Ammon's horn (tissue), 1 donor: Measurements from ENCODE around the gene LONRF3.
"Not testable (repeated sequence)": the region's sequence is repeated elsewhere in the genome, so short reads cannot be mapped to it uniquely, and the experiment has no call there.

Experiments
- DNase-seq: peaks from one replicate; pipeline ENCODE4 v3.0.0-alpha.2; 2016; ENCODE audit warnings: low spot score

Gene LONRF3

GRCh38 chrX:118983513-118983912 lies 9.1 kb downstream of the LONRF3 start:
- no peak for DNase-seq

GRCh38 chrX:118988911-118989310 lies 14.5 kb downstream of the LONRF3 start:
- no peak for DNase-seq

GRCh38 chrX:118989886-118990285 lies 15.5 kb downstream of the LONRF3 start:
- no peak for DNase-seq

DNA sequence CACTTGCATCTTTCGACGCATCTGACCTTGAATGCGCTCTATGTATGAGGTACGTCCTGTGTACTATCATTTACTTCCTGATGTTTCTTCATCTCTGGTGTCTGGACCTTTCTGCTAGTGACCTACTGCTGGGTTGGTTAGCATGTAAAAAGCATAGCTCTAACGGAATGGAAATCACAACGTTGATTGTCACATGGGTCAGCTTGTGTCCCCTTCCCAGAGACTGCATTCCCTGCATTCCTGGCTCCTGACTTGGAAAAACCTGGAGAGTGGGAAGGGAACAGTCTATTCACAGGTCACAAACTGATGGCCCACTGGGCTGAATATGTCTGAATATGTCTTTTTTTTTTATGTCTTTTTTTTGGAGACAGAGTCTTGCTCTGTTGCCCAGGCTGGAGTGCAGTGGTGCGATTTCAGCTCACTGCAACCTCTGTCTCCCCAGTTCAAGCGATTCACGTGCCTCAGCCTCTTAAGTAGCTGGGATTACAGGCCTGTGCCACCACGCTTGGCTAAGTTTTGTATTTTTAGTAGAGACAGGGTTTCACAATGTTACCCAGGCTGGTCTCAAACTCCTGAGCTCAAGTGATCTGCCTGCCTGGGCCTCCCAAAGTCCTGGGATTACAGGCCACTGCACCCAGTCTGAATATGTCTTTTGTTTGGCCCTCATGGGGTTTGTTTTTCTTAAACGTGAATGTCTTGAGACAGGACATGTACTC lies 16.3 kb downstream of the LONRF3 start:
- no peak for DNase-seq

- DNase-seq: not testable (repeated sequence)
Measured at GRCh38 chrX:118992441-118993121, 18.2 kb downstream of the LONRF3 start.

DNA sequence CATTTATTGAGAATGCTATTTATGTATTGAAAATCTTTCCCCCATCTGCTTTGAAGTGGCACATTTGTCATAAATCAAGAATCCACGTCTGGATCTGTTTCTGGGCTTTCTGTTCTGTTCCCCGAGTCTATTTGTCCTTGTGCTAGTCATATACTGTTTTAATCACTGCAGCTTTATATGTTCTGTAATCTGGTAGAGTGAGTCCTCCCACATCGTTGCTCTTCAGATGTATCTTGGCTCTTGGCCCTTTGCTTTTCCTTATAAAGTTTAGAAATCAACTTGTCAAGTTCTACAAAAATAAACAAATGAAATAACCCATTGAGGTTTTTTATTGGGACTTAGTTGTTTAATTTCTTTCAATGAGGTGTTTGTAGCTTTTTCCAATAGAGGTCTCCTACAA lies 29.0 kb downstream of the LONRF3 start:
- DNase-seq: no peak

DNA sequence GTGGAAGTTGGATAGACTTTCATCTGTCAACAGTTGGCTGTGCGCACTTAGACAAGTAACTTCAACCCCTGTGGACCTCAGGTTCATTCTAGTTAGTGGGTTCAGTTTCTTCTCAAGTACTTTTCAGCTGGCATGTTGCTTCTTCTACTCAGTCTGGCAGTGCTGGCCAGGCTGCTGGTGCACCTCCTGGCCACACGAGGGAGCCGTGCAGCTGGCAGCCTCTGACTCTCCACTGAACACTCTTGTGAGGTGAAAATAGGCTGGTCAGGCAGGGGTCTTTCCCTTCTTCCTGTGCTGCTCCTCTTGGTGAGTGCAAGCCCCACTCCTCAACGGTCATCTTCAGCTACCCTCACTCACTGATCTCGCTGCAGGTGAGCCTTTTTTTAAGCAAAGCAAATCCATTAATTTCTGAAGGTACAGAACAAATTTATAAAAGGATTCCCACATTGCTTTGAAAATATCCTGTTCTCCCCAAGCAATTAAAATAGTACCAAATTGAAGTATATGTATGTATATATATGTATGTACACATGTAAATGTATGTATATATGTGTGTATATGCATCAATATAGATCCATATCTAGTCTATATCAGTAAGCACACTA lies 30.6 kb downstream of the LONRF3 start:
- DNase-seq: peak; percentile 59

DNA sequence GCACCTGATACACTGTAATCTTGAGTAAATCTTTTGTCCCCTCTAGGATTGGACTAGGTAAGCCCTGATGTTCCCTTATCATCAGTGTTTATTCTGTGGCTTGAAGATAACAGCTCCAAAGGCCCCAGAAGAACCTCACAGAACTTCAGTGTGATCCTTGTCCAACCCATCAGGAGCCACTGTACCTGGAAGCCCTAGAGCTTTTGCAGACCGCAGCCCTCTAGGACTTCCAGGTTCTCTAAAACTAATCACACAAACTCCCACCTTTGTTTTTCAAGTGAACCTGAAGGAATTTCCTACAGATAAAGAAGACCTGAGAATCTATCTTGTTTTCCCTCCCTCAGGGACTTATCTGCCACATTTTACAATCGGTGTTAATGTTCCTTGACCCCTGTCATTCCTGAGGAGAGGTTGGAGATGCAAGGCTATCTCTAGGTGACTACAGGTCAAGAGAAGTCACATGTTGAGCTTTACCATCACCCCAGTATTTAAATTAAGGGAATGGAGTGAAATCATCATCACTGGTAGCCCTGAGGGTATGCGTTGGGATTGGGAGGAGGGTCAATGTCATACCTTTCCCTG lies 32.9 kb downstream of the LONRF3 start:
- no peak for DNase-seq

DNA sequence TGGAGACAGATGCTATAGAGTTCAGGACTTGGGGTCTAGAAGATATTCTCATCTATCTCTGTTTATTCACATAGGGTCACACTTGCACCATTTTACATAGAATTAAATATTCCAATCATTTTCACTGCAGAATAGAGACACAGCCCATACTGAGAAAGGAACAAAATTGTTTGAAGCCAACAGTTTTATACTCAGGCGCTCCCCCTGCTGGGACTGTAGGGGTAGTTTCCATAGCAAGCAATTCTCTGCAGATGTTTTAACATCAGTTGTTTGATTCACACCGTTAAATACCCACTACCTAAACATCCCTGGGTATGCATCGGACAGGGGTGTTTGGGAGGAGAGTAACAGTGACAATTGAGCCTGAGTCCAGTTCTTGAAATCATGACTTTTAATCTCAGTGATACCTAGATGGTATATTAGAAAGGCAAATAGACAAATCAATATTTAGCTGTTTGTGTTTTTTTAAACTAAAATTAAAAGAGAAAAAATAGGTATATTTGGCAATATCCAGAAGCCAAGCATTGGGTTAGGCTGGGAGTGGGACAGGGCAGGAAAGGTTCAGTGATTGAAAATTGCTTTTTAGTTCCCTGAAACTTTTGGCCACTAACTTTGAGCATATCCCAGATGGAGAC lies 33.8 kb downstream of the LONRF3 start:
- DNase-seq: peak; percentile 17

GRCh38 chrX:119009071-119009470 lies 34.7 kb downstream of the LONRF3 start:
- DNase-seq: no peak

DNA sequence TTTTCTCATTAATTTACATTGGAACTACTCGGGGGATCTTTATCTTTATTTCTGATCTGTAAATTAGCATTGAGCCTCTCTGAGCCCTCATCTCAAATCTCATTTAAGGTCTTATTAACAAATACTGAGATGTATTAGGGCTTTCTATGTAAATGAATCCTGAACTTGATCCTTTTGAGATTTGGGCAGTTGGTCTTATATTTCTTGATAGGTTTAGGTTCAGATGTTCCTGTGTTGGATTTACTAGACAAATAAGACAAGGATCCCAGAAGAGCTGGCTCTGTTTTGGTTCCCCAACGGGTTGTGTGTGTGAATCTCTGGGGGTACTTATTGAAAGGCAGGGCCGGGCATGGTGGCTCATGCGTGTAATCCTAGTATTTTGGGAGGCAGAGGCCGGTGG lies 36.1 kb downstream of the LONRF3 start:
- no peak for DNase-seq

DNA sequence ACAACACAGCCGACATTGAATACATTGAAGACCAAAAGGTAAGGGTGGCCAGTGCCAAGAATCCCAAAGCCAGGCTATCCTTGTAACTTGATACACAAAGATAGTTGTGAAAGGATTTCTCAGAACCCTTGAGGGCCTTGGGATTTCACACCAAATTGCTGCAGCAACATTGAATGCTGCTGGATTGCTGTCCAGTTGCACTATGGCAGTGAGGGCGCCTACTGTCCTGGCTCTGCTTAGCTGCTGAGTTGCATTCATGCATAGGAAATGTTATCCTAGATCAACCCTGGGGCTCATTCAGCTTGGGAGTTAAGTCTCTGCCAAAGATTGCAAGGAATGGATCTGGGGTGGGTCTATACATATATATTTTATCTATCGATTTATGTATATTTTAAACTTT lies 38.7 kb downstream of the LONRF3 start:
- no peak for DNase-seq

GRCh38 chrX:119015407-119016237 lies 41.2 kb downstream of the LONRF3 start:
- DNase-seq: no peak

DNA sequence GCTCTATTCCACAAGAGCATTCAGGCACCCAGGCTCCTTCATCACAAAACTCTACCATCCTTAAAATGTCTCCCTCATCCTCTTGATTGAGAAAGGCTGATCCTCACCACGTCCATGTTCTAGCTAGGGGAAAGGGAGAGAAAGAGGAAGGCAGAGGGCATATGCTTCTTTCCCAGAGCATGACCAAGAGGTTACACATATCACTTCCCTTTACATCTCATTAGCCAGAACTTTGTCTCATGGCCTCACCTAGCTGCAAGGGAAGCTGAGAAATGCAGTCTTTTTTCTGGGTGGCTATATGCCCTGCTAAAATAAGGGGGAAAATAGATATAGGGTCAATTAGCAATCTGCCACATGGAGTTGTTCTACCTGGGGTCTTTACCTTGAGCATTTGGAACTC lies 42.7 kb downstream of the LONRF3 start:
- no peak for DNase-seq

- DNase-seq: no peak
Measured at GRCh38 chrX:119025900-119026299, 51.5 kb downstream of the LONRF3 start.

DNA sequence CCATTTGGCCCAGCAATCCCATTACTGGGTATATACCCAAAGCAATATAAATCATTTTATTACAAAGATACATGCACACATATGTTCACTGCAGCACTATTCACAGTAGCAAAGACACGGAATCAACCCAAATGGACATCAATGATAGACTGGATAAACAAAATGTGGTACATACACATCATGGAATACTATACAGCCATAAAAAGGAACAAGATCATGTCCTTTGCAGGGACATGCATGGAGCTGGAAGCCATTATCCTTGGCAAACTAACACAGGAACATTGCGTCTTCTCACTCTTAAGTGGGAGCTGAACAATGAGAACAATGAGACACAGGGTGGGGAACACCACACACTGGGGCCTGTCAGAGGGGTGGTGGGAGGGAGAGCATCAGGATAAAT lies 51.9 kb downstream of the LONRF3 start:
- DNase-seq: not testable (repeated sequence)

- not testable (repeated sequence) for DNase-seq
Measured at GRCh38 chrX:119027960-119028732, 53.7 kb downstream of the LONRF3 start.

- no peak for DNase-seq
Measured at GRCh38 chrX:119028733-119029330, 54.4 kb downstream of the LONRF3 start.

DNA sequence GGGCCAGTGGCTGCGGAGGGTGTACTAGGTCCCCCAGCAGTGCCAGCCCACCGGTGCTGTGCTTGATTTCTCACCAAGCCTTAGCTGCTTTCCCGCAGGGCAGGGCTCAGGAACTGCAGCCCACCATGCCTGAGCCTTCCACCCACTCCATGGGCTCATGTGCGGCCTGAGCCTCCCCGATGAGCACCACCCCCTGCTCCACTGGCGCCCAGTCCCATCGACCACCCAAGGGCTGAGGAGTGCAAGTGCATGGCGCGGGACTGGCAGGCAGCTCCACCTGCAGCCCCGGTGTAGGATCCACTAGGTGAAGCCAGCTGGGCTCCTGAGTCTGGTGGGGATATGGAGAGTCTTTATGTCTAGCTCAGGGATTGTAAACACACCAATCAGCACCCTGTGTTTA lies 55.2 kb downstream of the LONRF3 start:
- not testable (repeated sequence) for DNase-seq

- no peak for DNase-seq
Measured at GRCh38 chrX:119030990-119031389, 56.6 kb downstream of the LONRF3 start.
